ENCODE results near the gene PRKD1.

PRKD1 gene

DNA sequence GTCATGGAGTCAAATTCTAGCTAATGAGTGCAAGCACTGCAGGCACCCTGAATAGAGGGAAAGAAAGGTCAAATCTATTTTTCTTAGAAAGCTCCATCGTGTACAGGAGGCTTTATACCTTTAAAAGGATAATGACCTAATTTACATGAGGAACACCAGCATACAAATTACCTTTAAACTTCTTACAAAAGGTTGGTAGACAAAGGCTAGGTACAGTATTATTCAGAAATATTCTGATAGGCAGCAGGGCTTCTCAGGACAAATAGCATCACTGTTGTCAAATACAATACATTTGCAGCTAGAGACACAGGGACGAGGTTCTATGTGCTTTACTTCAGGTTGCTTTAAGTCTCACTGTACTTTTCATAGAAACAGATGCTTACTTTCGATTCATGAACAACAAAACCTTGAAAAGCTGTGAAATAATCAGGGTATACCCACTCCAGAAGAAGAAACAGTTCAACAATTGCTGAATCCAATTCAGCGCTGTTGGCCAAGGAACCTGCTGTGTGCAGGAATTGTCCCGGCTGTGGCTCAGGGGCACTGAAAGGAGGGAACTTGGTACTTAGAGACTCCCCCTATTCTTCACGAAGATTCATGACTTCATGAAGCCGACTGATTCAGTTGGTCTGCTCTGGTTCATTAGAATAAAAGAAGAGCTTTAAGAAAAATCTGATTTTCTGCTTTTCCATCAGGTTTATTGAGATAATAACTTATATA, 252.9 kb downstream of the PRKD1 start:
- Histone ChIP-seq H3K4me1 (ENCODE audit: control insufficient read depth, insufficient read depth, low read length) (peaks cover 8% of the 10 kb centered on the region), H3K9me3 (ENCODE audit: control insufficient read depth, low read length) (no peaks in the 10 kb centered on the region), H3K36me3 (ENCODE audit: control insufficient read depth, insufficient read depth, low read length) (no peaks in the 10 kb centered on the region), H3K27ac (ENCODE audit: insufficient read depth, low read depth, low read length, poor library complexity, severe bottlenecking) (no peak overlapping the region), H3K27me3 (ENCODE audit: control insufficient read depth, insufficient read depth, low read length, poor library complexity, severe bottlenecking) (no peaks in the 10 kb centered on the region), H3K4me3 (ENCODE audit: insufficient read depth, low read depth, low read length) (no peak overlapping the region)
- WGBS, 2 experiments: 57 to 60% methylated on average over 6 to 7 of the region's 7 CpGs

DNA sequence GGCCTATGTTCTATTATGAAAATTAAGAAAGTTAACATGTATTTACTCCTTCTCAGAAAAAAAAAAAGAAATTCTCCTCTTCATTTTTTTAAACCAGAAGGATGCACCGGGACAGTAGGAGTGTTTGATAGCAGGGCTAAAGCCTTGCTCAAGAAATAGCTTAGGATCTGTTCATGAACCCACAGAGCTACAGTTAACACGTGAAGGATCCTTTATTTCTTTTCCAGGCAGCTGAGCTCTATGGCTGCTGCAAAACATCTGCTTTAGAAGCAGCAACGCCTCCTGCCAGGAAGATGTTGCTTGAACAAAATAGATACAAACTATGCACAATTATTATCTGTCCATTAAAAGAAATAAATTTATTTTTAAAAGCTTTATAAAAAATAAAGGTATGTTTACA, 254.8 kb downstream of the PRKD1 start:
- no peak overlapping the region for H3K27ac ChIP-seq (ENCODE audit: insufficient read depth, low read depth, low read length, poor library complexity, severe bottlenecking)
- no peaks in the 10 kb centered on the region for H3K27me3 ChIP-seq (ENCODE audit: control insufficient read depth, insufficient read depth, low read length, poor library complexity, severe bottlenecking)
- WGBS, 2 experiments: 80 to 85% methylated on average over 3 of the region's 3 CpGs
- peaks cover 8% of the 10 kb centered on the region for H3K4me1 ChIP-seq (ENCODE audit: control insufficient read depth, insufficient read depth, low read length)
- H3K9me3 ChIP-seq (ENCODE audit: control insufficient read depth, low read length): no peaks in the 10 kb centered on the region
- no peaks in the 10 kb centered on the region for H3K36me3 ChIP-seq (ENCODE audit: control insufficient read depth, insufficient read depth, low read length)
- H3K4me3 ChIP-seq (ENCODE audit: insufficient read depth, low read depth, low read length): no peak overlapping the region

DNA sequence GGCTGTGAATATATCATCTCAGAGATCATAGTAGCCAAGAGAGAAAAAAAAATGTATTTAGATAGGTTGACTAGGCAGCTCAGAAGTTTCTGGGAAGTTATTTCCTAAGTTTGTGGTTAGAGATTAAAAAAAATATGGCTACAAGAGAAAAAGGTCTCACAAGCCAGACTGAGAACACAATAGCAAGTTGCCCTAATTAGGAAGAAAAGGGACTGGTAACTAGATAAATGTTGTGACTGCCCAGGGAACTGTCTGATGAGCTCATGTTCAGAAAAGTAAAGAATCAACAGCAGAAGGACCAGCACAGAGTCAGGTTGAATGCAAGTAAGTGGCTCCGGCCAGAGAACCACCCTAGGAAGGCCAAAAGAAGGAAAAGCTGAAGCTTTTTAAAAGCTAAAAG, 256.6 kb downstream of the PRKD1 start:
- WGBS, 2 experiments: 76 to 89% methylated on average over 1 of the region's 1 CpG
- no peaks in the 10 kb centered on the region for H3K9me3 ChIP-seq (ENCODE audit: control insufficient read depth, low read length)
- no peaks in the 10 kb centered on the region for H3K27me3 ChIP-seq (ENCODE audit: control insufficient read depth, insufficient read depth, low read length, poor library complexity, severe bottlenecking)
- H3K4me3 ChIP-seq (ENCODE audit: insufficient read depth, low read depth, low read length): no peak overlapping the region
- peaks cover 8% of the 10 kb centered on the region for H3K4me1 ChIP-seq (ENCODE audit: control insufficient read depth, insufficient read depth, low read length)
- H3K36me3 ChIP-seq (ENCODE audit: control insufficient read depth, insufficient read depth, low read length): no peaks in the 10 kb centered on the region
- H3K27ac ChIP-seq (ENCODE audit: insufficient read depth, low read depth, low read length, poor library complexity, severe bottlenecking): no peak overlapping the region

DNA sequence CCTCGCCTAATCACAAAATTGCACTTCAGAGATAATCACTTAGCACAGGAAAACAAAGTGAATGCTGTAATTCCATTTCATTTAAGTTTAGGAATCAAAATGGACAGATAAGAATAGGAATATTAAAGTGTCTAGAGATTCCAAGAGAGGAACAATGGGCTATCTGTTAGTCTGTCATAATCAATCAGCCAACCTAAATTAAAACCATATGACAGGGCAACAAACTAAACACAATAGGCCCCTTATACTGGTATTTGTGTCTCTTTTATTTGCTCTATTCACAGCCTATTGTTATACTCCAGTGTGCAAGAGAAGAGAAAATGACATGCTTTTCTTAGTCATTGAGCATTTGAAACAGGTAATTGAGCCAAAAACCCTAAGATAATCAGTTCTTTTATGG, 259.4 kb downstream of the PRKD1 start:
- WGBS, 2 experiments: 90% methylated on average over 1 of the region's 1 CpG; no CpG with 5 or more reads in 1 of the 2 experiments
- no peak overlapping the region for H3K4me3 ChIP-seq (ENCODE audit: insufficient read depth, low read depth, low read length)
- no peaks in the 10 kb centered on the region for H3K9me3 ChIP-seq (ENCODE audit: control insufficient read depth, low read length)
- no peaks in the 10 kb centered on the region for H3K36me3 ChIP-seq (ENCODE audit: control insufficient read depth, insufficient read depth, low read length)
- H3K27me3 ChIP-seq (ENCODE audit: control insufficient read depth, insufficient read depth, low read length, poor library complexity, severe bottlenecking): no peaks in the 10 kb centered on the region
- no peaks in the 10 kb centered on the region for H3K4me1 ChIP-seq (ENCODE audit: control insufficient read depth, insufficient read depth, low read length)
- no peak overlapping the region for H3K27ac ChIP-seq (ENCODE audit: insufficient read depth, low read depth, low read length, poor library complexity, severe bottlenecking)

DNA sequence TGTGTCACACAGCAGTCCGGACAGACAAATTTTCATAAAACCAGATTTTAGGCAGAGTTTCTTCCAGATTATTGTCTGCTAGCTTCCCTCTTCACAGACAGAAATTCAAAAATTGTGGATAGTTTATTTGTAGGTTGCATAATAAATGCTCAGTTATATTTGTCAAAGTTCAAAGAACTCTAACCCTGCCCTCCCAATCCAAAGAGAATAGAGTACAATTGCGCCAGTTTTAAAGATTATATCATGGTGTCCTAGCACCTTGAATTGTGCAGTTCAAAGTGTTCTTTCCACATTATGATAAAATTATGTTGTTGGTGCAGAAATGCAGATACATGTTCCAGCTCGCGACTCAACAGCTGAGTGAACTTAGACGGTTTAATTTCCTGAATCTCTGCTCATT, 263.1 kb downstream of the PRKD1 start:
- no peaks in the 10 kb centered on the region for H3K36me3 ChIP-seq (ENCODE audit: control insufficient read depth, insufficient read depth, low read length)
- no peaks in the 10 kb centered on the region for H3K9me3 ChIP-seq (ENCODE audit: control insufficient read depth, low read length)
- no peak overlapping the region for H3K4me3 ChIP-seq (ENCODE audit: insufficient read depth, low read depth, low read length)
- no peak overlapping the region for H3K27ac ChIP-seq (ENCODE audit: insufficient read depth, low read depth, low read length, poor library complexity, severe bottlenecking)
- no peaks in the 10 kb centered on the region for H3K27me3 ChIP-seq (ENCODE audit: control insufficient read depth, insufficient read depth, low read length, poor library complexity, severe bottlenecking)
- no peaks in the 10 kb centered on the region for H3K4me1 ChIP-seq (ENCODE audit: control insufficient read depth, insufficient read depth, low read length)
- 92 to 94% methylated on average over 5 of the region's 5 CpGs for WGBS, 2 experiments

DNA sequence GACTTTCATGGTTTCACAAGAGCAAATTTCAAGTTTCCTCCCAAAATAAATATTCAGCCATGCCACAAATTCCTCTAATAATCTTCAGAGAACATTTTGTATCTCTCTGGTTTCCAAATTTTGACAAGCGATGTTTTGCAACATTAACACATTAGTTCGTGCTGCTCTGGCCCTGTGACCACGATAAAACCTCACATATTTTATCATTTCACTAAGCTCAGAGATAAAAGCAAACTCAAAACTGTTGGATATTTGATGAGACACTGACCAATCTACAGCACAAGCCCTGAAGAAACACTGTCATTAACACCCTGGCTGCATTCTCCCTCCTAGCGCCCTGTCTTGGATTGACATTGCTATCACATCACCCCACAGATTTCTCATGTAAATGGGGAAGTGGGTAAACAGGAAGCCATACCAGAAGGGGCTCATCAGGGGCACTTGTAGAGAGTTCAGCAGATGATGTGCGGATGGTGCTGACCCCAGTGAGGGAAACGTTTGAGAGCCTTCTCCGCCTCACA, 264.3 kb downstream of the PRKD1 start:
- Histone ChIP-seq H3K27ac (ENCODE audit: insufficient read depth, low read depth, low read length, poor library complexity, severe bottlenecking) (no peak overlapping the region), H3K9me3 (ENCODE audit: control insufficient read depth, low read length) (no peaks in the 10 kb centered on the region), H3K27me3 (ENCODE audit: control insufficient read depth, insufficient read depth, low read length, poor library complexity, severe bottlenecking) (no peaks in the 10 kb centered on the region), H3K36me3 (ENCODE audit: control insufficient read depth, insufficient read depth, low read length) (no peaks in the 10 kb centered on the region), H3K4me1 (ENCODE audit: control insufficient read depth, insufficient read depth, low read length) (no peaks in the 10 kb centered on the region), H3K4me3 (ENCODE audit: insufficient read depth, low read depth, low read length) (no peak overlapping the region)
- WGBS, 2 experiments: 55 to 65% methylated on average over 6 to 7 of the region's 7 CpGs

DNA sequence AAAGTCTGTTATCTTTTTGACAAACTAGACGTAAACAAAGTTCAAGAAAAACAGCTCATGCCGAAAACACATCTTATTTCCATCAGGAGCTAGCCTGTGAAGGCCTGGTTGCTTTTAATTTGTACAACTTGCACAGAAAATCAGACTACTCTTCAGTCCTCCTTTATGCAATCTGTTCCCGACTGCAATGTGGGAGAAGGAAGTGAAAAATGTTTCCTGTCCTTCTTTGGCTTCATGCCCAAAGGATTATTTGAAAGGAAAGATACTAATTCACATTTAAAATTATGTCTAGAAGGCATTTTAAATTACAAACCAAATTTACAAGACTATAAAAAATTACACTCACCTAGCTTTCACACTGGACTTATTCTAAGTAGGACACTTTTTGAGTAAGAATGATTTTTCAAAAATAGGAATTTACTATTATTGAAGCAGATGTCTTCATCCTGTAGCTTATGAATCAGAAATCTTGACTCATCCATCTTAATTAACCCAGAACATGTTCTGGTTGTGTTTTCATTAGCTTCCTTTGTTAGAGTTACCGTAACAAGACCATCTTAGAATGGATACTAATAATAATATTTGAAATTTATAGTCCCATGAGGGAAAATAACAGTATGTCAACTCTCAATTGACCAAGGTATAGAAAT, 272.6 kb downstream of the PRKD1 start:
- no peak overlapping the region for H3K4me3 ChIP-seq (ENCODE audit: insufficient read depth, low read depth, low read length)
- no peak overlapping the region for H3K27ac ChIP-seq (ENCODE audit: insufficient read depth, low read depth, low read length, poor library complexity, severe bottlenecking)

DNA sequence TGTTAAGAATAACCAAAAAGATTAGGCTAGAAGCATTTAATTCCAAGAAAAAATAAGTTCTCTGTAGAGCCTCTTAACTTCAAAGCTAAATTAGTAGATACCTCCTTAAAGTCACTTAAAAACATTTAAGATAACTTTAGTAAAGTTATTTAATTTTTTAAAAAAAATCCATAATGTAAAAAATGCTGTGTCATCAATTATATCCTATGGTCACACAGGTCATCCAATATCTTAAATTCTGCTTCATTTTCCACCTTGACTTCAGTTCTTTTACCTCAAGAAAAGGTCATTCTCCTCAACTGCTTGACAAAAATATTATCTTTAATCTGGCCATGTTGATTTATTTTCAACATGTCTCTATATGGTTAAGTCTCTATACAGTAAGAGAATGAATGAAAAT, 274.3 kb downstream of the PRKD1 start:
- Histone ChIP-seq H3K4me3 (ENCODE audit: insufficient read depth, low read depth, low read length) (no peak overlapping the region), H3K27me3 (ENCODE audit: control insufficient read depth, insufficient read depth, low read length, poor library complexity, severe bottlenecking) (no peaks in the 10 kb centered on the region), H3K36me3 (ENCODE audit: control insufficient read depth, insufficient read depth, low read length) (no peaks in the 10 kb centered on the region), H3K4me1 (ENCODE audit: control insufficient read depth, insufficient read depth, low read length) (no peaks in the 10 kb centered on the region), H3K9me3 (ENCODE audit: control insufficient read depth, low read length) (no peaks in the 10 kb centered on the region), H3K27ac (ENCODE audit: insufficient read depth, low read depth, low read length, poor library complexity, severe bottlenecking) (no peak overlapping the region)

More for the DNA sequence above, 272.6 kb downstream of the PRKD1 start:
- no peaks in the 10 kb centered on the region for H3K4me1 ChIP-seq (ENCODE audit: control insufficient read depth, insufficient read depth, low read length)
- H3K9me3 ChIP-seq (ENCODE audit: control insufficient read depth, low read length): no peaks in the 10 kb centered on the region
- no peaks in the 10 kb centered on the region for H3K27me3 ChIP-seq (ENCODE audit: control insufficient read depth, insufficient read depth, low read length, poor library complexity, severe bottlenecking)
- 94 to 97% methylated on average over 2 to 3 of the region's 4 CpGs for WGBS, 2 experiments
- no peaks in the 10 kb centered on the region for H3K36me3 ChIP-seq (ENCODE audit: control insufficient read depth, insufficient read depth, low read length)

- no peaks in the 10 kb centered on the region for H3K36me3 ChIP-seq (ENCODE audit: control insufficient read depth, insufficient read depth, low read length)
- no peaks in the 10 kb centered on the region for H3K27me3 ChIP-seq (ENCODE audit: control insufficient read depth, insufficient read depth, low read length, poor library complexity, severe bottlenecking)
- no peak overlapping the region for H3K4me3 ChIP-seq (ENCODE audit: insufficient read depth, low read depth, low read length)
- no peaks in the 10 kb centered on the region for H3K9me3 ChIP-seq (ENCODE audit: control insufficient read depth, low read length)
- H3K4me1 ChIP-seq (ENCODE audit: control insufficient read depth, insufficient read depth, low read length): no peaks in the 10 kb centered on the region
- no peak overlapping the region for H3K27ac ChIP-seq (ENCODE audit: insufficient read depth, low read depth, low read length, poor library complexity, severe bottlenecking)
These were observed 275.1 kb downstream of the PRKD1 start for GRCh38 chr14:29652571-29652970.

- Histone ChIP-seq H3K27ac (ENCODE audit: insufficient read depth, low read depth, low read length, poor library complexity, severe bottlenecking) (no peak overlapping the region), H3K4me1 (ENCODE audit: control insufficient read depth, insufficient read depth, low read length) (no peaks in the 10 kb centered on the region), H3K36me3 (ENCODE audit: control insufficient read depth, insufficient read depth, low read length) (no peaks in the 10 kb centered on the region), H3K4me3 (ENCODE audit: insufficient read depth, low read depth, low read length) (no peak overlapping the region), H3K9me3 (ENCODE audit: control insufficient read depth, low read length) (no peaks in the 10 kb centered on the region), H3K27me3 (ENCODE audit: control insufficient read depth, insufficient read depth, low read length, poor library complexity, severe bottlenecking) (no peaks in the 10 kb centered on the region)
- 96 to 100% methylated on average over 3 to 4 of the region's 4 CpGs for WGBS, 2 experiments
These were observed 276.9 kb downstream of the PRKD1 start for GRCh38 chr14:29650554-29651269.

All from ectodermal cell (in vitro differentiated cells).